Stimulated activated CD4-positive, alpha-beta T cell treated with anti-CD3 and anti-CD28 coated beads, Interleukin-2, amount 100 ng/mL, for 24 hours (primary cell): ENCODE measurements around the gene LRIG3.
A peak's percentile ranks its signal among the peaks of the same experiment; 100 is the strongest.
"Not testable (repeated sequence)": the region's sequence is repeated elsewhere in the genome, so short reads cannot be mapped to it uniquely, and the experiment has no call there.

ENCODE experiments used
- DNase-seq, 2 donors: peaks; one replicate each; pipeline ENCODE4 v3.0.0-alpha.2; 2020

Gene LRIG3, protein sequence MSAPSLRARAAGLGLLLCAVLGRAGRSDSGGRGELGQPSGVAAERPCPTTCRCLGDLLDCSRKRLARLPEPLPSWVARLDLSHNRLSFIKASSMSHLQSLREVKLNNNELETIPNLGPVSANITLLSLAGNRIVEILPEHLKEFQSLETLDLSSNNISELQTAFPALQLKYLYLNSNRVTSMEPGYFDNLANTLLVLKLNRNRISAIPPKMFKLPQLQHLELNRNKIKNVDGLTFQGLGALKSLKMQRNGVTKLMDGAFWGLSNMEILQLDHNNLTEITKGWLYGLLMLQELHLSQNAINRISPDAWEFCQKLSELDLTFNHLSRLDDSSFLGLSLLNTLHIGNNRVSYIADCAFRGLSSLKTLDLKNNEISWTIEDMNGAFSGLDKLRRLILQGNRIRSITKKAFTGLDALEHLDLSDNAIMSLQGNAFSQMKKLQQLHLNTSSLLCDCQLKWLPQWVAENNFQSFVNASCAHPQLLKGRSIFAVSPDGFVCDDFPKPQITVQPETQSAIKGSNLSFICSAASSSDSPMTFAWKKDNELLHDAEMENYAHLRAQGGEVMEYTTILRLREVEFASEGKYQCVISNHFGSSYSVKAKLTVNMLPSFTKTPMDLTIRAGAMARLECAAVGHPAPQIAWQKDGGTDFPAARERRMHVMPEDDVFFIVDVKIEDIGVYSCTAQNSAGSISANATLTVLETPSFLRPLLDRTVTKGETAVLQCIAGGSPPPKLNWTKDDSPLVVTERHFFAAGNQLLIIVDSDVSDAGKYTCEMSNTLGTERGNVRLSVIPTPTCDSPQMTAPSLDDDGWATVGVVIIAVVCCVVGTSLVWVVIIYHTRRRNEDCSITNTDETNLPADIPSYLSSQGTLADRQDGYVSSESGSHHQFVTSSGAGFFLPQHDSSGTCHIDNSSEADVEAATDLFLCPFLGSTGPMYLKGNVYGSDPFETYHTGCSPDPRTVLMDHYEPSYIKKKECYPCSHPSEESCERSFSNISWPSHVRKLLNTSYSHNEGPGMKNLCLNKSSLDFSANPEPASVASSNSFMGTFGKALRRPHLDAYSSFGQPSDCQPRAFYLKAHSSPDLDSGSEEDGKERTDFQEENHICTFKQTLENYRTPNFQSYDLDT

DNA sequence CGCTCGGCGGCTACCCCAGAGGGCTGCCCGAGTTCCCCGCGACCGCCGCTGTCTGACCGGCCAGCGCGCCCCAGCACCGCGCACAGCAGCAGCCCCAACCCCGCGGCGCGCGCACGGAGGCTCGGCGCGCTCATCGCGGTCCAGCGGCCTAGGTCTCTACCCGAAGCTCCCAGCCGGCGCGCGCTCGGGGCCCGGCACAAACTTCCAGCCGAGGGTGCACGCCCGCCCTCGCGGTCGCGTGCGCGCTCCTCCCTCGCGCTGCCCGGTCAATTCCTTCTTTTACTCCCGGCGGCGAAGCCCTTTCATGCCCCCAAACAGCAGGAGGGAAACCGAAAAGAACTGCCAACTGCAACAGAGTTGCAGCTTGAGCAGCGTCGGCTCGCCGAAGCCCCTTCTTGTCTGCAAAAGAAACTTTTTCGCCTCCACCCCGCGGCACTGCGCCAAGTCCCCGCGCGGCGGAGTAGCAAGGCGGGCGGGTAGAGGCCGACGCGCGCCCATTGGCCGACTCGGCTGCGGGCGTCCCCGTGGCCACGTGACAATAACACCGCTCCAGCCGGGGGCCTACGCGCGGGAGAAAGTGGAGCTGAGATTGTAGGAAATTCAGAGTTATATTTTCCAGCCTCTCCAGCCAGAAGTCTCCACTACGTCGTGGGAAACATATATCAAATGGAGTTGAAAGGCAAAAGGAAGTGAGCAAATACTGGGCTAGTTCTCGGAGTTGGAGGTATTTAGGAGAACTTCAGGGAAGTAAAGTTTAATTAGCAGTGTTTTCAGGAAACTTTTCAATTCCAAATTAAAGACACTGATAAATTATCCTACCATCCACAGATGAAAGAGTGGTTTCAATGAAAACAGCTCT lies at the start of gene LRIG3:
TSS of gene LRIG3 (minus strand) at position 403 of the 859 bp plus-strand sequence. CDS start at position 134, 269 bp downstream.
- peak in 1 of 2 donors; percentile 34 for DNase-seq

DNA sequence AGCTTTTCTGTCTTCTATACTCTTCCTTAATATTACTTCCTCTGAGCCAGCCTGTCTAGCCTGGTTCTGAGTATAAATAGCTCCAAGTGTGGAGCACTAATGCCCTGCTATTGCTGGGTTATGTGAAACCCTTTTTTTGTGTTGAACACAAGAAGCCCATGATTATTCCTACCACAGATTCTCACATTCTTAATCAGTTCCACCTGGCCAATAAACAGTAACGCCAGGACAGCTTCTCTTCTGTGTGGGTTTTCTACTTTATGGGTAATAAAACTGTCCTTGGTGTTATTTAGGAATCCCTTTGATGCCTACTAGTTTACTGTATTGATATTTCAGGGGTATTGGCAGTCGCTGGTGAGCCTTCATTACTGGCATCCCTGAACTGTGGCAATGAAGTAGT lies 48.9 kb upstream of the LRIG3 start:
- no peak for DNase-seq

GRCh38 chr12:58967561-58967960 lies 47.3 kb upstream of the LRIG3 start:
- no peak for DNase-seq

DNA sequence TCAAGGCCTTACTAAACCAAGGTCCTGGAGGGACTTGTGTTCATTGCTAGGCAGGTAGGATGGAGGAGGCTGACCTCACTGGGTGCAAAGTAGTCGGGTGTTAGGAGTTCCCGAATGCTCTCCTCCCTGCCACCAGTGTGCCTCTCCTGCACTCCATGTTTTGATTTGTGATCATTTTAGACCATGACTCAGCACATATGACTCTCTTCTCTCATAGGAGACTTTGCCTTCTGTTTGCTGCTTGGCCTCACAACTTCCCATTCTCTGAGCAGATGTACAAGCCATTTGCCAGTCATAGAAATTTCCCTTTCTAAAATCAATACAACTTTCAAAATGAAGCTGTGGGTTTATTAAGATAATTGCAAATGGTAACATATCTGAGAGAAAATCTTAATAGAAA lies 46.6 kb upstream of the LRIG3 start:
- DNase-seq: no peak

DNA sequence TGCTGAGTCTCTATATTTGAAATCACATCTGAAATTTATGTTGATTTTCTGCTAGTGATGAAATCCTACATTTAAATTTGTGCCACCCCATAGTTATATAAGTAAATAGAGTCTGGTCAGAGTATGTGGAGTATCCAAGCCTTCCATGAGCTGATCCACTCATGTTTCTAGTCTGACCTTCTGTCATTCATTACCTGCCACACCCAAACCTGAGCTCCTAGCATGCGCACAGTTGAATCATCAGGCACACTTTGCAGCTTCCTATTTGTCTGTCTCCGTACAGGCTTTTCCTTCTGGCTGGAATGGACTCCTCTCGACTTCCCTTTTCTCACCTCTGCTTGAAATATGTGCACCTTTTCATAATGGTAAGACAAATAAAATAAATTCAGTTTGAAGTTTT lies 45.3 kb upstream of the LRIG3 start:
- no peak for DNase-seq

DNA sequence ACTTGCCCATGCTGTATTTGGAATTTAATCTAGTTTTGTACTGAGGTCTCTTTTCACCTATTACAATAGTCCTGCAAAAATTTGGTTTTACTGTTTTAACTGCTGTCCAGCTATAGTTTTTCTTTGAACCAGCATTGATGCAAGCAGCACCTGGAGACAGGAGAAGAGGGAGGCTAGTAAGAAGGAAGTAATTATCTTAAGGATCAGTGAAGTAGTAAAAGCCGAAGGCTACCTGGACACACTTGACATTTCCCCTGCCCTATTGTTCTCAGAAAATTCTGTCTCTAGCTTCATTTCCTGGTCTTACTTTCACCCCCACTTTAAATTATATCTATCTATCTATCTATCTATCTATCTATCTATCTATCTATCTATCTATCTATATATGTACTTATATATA lies 43.5 kb upstream of the LRIG3 start:
- DNase-seq: no peak

DNA sequence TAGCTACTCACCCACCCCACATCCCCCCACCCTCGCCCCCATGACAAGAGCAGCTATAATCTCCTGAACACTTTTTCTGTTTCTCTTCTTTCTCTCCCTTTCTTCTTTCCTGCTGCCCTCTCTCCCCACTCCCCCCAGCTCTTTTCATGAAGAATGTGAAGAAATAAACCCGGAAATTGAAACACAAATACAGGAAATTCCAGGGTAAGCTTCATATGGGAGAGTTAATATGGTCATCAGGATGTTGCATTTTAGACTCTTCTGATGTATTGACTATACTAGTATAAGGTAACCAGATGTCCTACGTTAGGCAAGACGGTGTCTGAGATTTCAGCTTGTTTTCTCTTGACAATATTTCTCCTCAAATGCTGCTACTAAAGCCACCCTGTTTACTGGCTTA lies 41.6 kb upstream of the LRIG3 start:
- DNase-seq: no peak

DNA sequence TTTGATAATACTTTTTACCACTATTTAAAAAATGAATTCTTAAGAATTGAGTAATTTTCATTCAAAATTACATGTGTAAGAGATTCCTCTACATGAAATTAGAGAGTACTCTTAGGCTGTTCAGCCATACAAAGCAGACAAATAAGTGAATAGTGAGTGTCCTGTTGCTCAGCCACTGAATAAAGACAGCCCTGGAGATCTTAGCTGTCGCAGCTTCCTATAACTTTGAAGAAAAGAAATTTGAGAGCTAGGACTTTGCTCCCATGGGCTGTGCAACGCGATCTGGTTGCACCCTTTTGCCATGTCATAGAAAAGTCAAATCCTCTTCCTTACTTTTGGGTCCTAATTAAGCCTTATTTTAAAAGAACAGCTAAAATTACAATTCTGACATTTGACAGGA lies 40.9 kb upstream of the LRIG3 start:
- DNase-seq: no peak

GRCh38 chr12:58959639-58960300 lies 39.5 kb upstream of the LRIG3 start:
- DNase-seq: no peak

GRCh38 chr12:58957298-58957697 lies 37.0 kb upstream of the LRIG3 start:
- no peak for DNase-seq

DNA sequence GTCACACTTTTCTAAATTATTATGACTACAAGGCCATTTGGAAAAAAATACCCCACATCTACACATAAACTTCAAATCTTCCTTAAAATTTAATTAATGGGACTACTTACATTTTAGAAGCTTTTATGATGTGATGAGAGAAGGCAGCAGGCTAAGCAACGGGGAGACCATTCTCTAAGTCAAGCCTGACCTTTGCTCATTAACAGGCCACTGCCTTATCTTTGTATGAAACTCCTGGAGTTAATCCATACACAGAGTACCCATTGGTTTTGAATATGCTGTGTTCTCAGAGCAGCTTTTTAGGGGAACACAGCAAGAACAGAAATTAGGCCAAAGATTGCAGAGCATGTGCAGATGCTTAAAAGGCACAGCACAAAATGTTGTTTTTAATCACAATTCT lies 35.5 kb upstream of the LRIG3 start:
- DNase-seq: no peak

DNA sequence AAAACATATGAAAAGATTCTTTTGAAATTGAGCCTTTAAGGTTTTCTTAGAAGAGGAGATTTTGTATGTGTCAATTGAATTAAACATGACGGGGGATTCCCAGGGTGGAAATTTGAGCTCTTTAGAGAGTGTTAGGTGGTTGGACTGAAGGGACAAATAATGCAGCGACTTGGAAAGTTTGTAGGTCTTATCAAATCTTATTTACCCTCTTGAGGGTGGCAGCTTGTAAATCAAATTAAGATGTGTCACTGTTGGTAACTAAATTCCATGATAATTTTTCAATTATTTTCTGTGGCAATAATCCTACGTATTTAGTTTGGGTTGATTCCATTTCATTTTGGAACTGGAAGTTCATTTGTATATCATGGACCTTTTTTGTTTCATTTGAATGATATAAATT lies 33.7 kb upstream of the LRIG3 start:
- no peak for DNase-seq

DNA sequence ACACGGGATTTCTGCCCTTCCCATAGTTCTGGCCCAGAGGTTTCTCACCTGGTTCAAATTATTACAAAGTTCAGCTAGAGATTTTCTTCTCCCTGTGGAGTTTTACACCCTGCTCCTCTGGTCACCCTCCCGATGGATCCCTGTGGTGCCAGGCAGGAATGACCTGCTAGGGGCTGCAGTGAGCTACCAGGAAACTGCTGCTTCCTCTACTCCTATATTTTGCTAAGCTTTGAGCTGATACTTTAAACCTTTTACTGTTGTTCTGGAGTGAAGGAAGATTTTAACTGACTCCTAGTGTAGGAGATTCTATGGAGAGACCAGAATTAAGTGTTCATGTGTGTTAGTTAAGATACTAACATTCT lies 30.4 kb upstream of the LRIG3 start:
- DNase-seq: no peak

DNA sequence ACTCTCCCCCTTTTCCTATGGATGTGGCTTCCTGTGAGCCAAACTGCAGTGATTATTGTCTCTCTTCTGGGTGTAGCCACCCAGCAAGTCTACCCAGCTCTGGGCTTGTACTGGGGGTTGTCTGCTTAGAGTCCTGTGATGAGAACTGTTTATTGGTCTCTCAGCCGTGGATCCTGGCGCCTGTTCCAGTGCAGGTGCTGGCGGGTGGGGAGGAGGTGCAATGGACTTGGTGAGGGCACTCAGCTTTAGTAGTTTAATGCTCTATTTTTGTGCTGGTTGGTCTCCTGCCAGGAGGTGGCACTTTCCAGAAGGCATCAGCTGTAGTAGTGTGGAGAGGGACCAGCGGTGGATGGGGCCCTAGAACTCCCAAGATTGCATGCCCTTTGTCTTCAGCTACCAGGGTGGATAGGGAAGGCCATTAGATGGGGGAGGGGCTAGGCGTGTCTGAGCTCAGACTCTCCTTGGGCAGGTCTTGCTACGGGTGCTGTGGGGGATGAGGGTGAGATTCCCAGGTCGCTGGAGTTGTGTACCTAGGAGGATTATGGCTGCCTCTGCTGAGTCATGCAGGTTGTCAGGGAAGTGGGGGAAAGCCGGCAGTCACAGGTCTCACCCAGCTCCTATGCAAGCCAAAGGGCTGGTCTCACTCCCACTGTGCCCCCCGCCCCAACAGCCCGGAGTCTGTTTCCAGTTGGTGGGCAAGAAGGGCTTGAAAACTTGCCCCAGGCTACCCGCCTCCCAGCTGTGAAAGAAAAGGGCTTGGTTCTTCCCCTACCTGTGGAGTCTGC lies 29.8 kb upstream of the LRIG3 start:
- DNase-seq: not testable (repeated sequence)

GRCh38 chr12:58943079-58943478 lies 22.8 kb upstream of the LRIG3 start:
- no peak for DNase-seq

GRCh38 chr12:58942345-58942744 lies 22.0 kb upstream of the LRIG3 start:
- DNase-seq: no peak

DNA sequence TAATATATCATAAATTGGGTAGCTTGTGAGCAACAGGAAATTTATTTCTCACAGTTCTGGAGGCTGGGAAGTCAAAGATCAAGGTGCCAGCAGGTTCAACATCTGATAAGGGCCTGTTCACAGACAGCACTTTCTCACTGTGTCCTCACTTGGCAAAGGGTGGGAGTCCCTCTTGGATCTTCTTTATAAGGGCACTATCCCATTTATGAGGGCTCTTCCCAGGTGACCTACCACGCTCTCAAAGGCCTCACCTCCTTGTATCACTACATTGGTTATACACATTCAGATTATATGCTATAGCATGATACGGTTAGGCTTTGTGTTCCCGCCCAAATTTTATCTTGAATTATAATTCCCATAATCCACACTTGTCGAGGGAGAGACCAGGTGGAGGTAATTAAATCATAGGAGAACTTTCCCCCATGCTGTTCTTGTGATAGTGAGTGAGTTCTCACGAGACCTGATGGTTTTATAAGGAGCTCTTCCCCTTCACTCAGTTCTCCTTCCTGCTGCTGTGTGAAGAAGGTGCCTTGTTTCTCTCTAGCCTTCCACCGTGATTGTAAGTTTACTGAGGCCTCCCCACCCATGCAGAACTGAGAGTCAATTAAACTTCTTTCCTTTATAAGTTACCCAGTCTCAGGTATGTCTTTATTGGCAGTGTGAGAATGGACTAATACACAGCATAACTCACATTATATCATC lies 19.2 kb upstream of the LRIG3 start:
- DNase-seq: no peak

DNA sequence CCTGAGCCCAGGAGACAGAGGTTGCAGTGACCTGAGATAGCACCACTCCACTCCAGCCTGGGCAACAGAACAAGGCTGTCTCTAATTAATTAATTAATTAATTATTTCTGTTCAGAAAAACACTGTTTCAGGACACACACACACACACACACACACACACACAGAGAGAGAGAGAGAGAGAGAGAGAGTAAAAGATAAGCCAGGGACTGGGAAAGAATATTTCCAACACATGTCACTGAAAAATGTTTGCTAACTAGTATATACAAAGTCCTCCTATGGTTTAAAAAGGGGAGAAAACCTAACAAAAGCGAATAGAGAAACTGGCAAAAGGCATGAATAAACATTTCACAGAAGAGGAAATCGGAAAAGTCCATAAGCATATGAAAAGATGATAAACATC lies 18.1 kb upstream of the LRIG3 start:
- no peak for DNase-seq

GRCh38 chr12:58934528-58934927 lies 14.2 kb upstream of the LRIG3 start:
- DNase-seq: no peak
